HL-60 (cell line): ENCODE measurements around the gene C2orf74.

Experiments used
- POLR2AphosphoS5 ChIP-seq: IDR thresholded peaks from 2 replicates; pipeline ENCODE4 v1.6.1; 2012; ENCODE audit warnings: low read depth
- TF ChIP-seq, protein P1 (sequence below): IDR thresholded peaks from one replicate; pipeline ENCODE4 v1.5.1; 2011; ENCODE audit warnings: low read length, control low read depth, inconsistent platforms; ENCODE audit not compliant: insufficient read depth
- TF ChIP-seq, protein P2 (sequence below): IDR thresholded peaks from 2 replicates; pipeline ENCODE4 v1.6.1; 2012; ENCODE audit warnings: low read depth; ENCODE audit not compliant: insufficient replicate concordance

DNA sequence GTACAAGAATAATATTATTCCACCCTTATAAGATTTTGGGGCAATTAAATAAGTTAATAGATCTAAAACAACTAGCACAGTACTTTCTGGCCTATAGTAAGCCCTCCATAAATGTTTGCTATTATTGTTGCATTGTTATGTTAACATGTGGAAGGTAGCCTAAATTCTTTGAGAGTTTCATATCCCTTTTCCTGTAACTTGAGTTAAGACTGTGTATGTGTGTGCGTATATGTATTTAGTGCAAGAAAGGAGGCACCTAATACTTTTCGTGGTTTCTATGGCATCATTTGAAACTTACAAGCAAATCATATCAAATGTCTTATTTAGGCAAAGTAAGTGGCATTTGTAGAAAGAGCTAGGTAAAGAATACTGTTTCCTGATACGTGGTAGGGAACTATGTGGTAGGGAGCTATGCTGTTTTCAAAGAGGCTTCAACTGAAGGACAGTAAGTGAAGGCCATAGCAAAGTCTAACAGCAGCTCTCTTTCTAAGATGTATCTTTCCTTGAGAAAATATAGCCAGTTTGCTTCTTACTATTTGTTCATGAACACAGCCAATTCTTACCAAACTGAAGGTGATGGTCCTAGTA lies 36.8 kb upstream of the C2orf74 start:
- TF ChIP-seq, protein P1, sequence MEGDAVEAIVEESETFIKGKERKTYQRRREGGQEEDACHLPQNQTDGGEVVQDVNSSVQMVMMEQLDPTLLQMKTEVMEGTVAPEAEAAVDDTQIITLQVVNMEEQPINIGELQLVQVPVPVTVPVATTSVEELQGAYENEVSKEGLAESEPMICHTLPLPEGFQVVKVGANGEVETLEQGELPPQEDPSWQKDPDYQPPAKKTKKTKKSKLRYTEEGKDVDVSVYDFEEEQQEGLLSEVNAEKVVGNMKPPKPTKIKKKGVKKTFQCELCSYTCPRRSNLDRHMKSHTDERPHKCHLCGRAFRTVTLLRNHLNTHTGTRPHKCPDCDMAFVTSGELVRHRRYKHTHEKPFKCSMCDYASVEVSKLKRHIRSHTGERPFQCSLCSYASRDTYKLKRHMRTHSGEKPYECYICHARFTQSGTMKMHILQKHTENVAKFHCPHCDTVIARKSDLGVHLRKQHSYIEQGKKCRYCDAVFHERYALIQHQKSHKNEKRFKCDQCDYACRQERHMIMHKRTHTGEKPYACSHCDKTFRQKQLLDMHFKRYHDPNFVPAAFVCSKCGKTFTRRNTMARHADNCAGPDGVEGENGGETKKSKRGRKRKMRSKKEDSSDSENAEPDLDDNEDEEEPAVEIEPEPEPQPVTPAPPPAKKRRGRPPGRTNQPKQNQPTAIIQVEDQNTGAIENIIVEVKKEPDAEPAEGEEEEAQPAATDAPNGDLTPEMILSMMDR, result no peak
- no peak for TF ChIP-seq POLR2AphosphoS5
- TF ChIP-seq, protein P2, sequence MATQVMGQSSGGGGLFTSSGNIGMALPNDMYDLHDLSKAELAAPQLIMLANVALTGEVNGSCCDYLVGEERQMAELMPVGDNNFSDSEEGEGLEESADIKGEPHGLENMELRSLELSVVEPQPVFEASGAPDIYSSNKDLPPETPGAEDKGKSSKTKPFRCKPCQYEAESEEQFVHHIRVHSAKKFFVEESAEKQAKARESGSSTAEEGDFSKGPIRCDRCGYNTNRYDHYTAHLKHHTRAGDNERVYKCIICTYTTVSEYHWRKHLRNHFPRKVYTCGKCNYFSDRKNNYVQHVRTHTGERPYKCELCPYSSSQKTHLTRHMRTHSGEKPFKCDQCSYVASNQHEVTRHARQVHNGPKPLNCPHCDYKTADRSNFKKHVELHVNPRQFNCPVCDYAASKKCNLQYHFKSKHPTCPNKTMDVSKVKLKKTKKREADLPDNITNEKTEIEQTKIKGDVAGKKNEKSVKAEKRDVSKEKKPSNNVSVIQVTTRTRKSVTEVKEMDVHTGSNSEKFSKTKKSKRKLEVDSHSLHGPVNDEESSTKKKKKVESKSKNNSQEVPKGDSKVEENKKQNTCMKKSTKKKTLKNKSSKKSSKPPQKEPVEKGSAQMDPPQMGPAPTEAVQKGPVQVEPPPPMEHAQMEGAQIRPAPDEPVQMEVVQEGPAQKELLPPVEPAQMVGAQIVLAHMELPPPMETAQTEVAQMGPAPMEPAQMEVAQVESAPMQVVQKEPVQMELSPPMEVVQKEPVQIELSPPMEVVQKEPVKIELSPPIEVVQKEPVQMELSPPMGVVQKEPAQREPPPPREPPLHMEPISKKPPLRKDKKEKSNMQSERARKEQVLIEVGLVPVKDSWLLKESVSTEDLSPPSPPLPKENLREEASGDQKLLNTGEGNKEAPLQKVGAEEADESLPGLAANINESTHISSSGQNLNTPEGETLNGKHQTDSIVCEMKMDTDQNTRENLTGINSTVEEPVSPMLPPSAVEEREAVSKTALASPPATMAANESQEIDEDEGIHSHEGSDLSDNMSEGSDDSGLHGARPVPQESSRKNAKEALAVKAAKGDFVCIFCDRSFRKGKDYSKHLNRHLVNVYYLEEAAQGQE, result no peak
